HepG2 (cell line): ENCODE data around the gene CNOT8. TPM values are rescaled to one million over a fixed set of nuclear protein-coding genes. Genes with fewer than 3 reads are reported as not detected.

Experiments used
- ARHGAP35 ChIP-seq: sonication (generic); formaldehyde crosslinking; IDR thresholded peaks from 2 replicates; pipeline ENCODE4 v1.9.0; 2022; ENCODE audit warnings: mild to moderate bottlenecking, inconsistent platforms, moderate library complexity, missing genetic modification reagents, borderline replicate concordance
- ARNT ChIP-seq: fragments of 450-650 bp; IDR thresholded peaks from 2 replicates; pipeline ENCODE4 v1.6.1; 2017
- CEBPG ChIP-seq: IDR thresholded peaks from 2 replicates; pipeline ENCODE4 v1.6.1; 2016
- GMEB1 ChIP-seq: sonication (generic); formaldehyde crosslinking; IDR thresholded peaks from 2 replicates; pipeline ENCODE4 v1.5.1; 2020; ENCODE audit warnings: missing genetic modification reagents, mild to moderate bottlenecking, borderline replicate concordance
- MBD4 ChIP-seq: IDR thresholded peaks from 2 replicates; pipeline ENCODE4 v1.6.1; 2012; ENCODE audit warnings: low read length, inconsistent platforms, borderline replicate concordance
- MED13 ChIP-seq: sonication (generic); formaldehyde crosslinking; IDR thresholded peaks from 2 replicates; pipeline ENCODE4 v1.5.0; 2020; ENCODE audit warnings: missing genetic modification reagents
- MTF2 ChIP-seq: sonication (generic); formaldehyde crosslinking; IDR thresholded peaks from 2 replicates; pipeline ENCODE4 v1.5.0; 2020; ENCODE audit warnings: missing genetic modification reagents, borderline replicate concordance
- NR2F6 ChIP-seq, 2 experiments: IDR thresholded peaks; 2 replicates each; pipeline ENCODE4 v1.6.1; 2016; ENCODE audit warnings: antibody characterized with exemption in 1 of 2, mild to moderate bottlenecking in 1 of 2
- STAG1 ChIP-seq: sonication (generic); formaldehyde crosslinking; IDR thresholded peaks from 2 replicates; pipeline ENCODE4 v1.4.0; 2020; ENCODE audit warnings: missing genetic modification reagents
- TBL1XR1 ChIP-seq: fragments of 150-350 bp; IDR thresholded peaks from 2 replicates; pipeline ENCODE4 v1.6.1; 2014; ENCODE audit warnings: borderline replicate concordance, low read length; ENCODE audit not compliant: partially characterized antibody
- TBX2 ChIP-seq: sonication (generic); formaldehyde crosslinking; IDR thresholded peaks from 2 replicates; pipeline ENCODE4 v1.5.0; 2020; ENCODE audit warnings: missing genetic modification reagents, mild to moderate bottlenecking, borderline replicate concordance
- TOPORS ChIP-seq: sonication (generic); formaldehyde crosslinking; IDR thresholded peaks from 2 replicates; pipeline ENCODE4 v1.8.0; 2023; ENCODE audit warnings: mild to moderate bottlenecking, missing genetic modification reagents
- UBTF ChIP-seq: sonication (generic); formaldehyde crosslinking; IDR thresholded peaks from 2 replicates; pipeline ENCODE4 v1.4.0; 2020; ENCODE audit warnings: mild to moderate bottlenecking, missing genetic modification reagents
- ZNF101 ChIP-seq: sonication (generic); formaldehyde crosslinking; IDR thresholded peaks from 2 replicates; pipeline ENCODE4 v1.4.0; 2020; ENCODE audit warnings: mild to moderate bottlenecking, low read depth, missing genetic modification reagents, borderline replicate concordance
- ZNF564 ChIP-seq: sonication (generic); formaldehyde crosslinking; IDR thresholded peaks from 2 replicates; pipeline ENCODE4 v1.8.1; 2023; ENCODE audit warnings: mild to moderate bottlenecking, missing genetic modification reagents
- ZNF607 ChIP-seq: sonication (generic); formaldehyde crosslinking; IDR thresholded peaks from 2 replicates; pipeline ENCODE4 v1.5.1; 2020; ENCODE audit warnings: missing genetic modification reagents, mild to moderate bottlenecking, borderline replicate concordance
- ZNF720 ChIP-seq: sonication (generic); formaldehyde crosslinking; IDR thresholded peaks from 2 replicates; pipeline ENCODE4 v1.4.0; 2020; ENCODE audit warnings: missing genetic modification reagents
- polyA plus RNA-seq, 8 experiments: library from polyadenylated mRNA; depleted of rRNA in 3 of 8; stranded (reverse) in 7 of 8; unstranded in 1 of 8; fragments of >200 nt; fragmentation: Illumina TruSeq in 4 of 8; extraction: Trizol in 4 of 8; gene quantifications; 2 replicates each; pipeline versions ENCODE4 v1.2.1 to v1.2.3, GENCODE V29; 2011 to 2016; ENCODE audit warnings: low read depth in 4 of 8, missing spikeins in 1 of 8, mixed read lengths in 1 of 8; ENCODE audit not compliant: insufficient read depth in 1 of 8
- total RNA-seq, 5 experiments: library from RNA; depleted of rRNA; stranded (reverse); fragments of >200 nt; fragmentation: Illumina TruSeq; extraction: Trizol; gene quantifications; 2 replicates each; pipeline ENCODE4 v1.2.3, GENCODE V29; 2016; ENCODE audit warnings: low read depth in 1 of 5
- TF ChIP-seq, protein P1 (sequence below): sonication (generic); formaldehyde crosslinking; IDR thresholded peaks from 2 replicates; pipeline ENCODE4 v1.4.0; 2020; ENCODE audit warnings: mild to moderate bottlenecking, missing genetic modification reagents, borderline replicate concordance
- TF ChIP-seq, protein P2 (sequence below): sonication (generic); formaldehyde crosslinking; IDR thresholded peaks from 2 replicates; pipeline ENCODE4 v1.5.0; 2020; ENCODE audit warnings: mild to moderate bottlenecking, missing genetic modification reagents, moderate library complexity

CNOT8 gene
- total and polyA plus RNA-seq, 2 of the 13 experiments (the other 11 are each of a cell fraction or from before 2014, with no cell fraction given), result 37.1 to 74.9 TPM

DNA sequence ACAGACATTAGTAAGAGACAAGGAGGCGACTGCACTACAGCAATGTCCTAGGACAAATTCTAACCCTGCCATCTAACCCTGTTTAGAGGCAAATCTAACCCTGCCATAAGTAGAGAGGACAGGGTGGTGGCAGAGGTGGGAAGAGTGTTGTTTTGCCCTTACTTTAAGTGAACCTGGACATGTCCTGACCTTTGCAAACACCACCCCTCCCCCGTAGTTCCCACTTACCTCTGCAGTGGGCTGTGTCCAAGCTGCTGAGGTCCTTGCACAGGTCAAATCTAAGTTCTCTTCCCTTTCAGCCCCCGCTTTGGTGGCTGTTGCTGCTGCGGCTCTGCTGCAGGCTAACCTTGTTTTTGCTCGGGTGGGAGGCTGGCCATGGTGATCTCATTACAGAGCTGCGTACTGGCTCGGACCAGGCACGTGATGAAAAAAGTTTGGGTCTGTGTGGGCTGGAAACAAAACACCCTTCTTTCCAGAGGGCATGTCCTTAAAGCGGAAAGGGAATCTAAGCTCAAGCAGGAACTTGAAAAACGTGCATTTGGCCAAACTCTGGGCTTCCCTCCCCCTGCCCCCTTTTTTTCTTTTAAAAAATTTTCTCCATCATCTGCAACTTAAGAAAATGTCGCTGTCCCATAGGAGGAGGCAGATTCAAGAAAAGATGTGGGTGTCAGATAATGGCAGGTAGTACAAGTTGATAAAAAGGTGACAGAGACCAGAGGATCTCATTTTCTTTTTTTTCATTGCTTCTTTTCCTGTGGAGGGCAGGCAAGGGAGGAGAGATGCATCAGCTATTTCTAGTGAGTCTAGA, 8.0 kb upstream of the CNOT8 start, which contains the start of gene FAXDC2 (continued):
- TF ChIP-seq UBTF (CRISPR knock-in tag) (0 out of 2 replicates have a peak, but pooled peaks have one; percentile 43), TBX2 (CRISPR knock-in tag) (no peak; the same call in 1 of the 2 replicates), ZNF720 (CRISPR knock-in tag) (no peak), TOPORS (CRISPR knock-in tag) (no peak), ARHGAP35 (no peak), ZNF607 (CRISPR knock-in tag) (no peak), TBL1XR1 (no peak), MTF2 (CRISPR knock-in tag) (no peak), GMEB1 (CRISPR knock-in tag) (peak; percentile 40; the same call in 1 of the 2 replicates), MBD4 (no peak), ZNF101 (CRISPR knock-in tag) (no peak), NR2F6 (IDR thresholded peaks at IDR 0.05) (0 out of 2 replicates have a peak, but pooled peaks have one; percentile 20), NR2F6 (CRISPR knock-in tag; IDR thresholded peaks at IDR 0.05) (peak; percentile 55), CEBPG (CRISPR knock-in tag) (no peak), STAG1 (CRISPR knock-in tag) (no peak; the same call in 1 of the 2 replicates), ZNF564 (CRISPR knock-in tag) (no peak), MED13 (CRISPR knock-in tag) (no peak), ARNT (no peak)
- TF ChIP-seq, protein P1, sequence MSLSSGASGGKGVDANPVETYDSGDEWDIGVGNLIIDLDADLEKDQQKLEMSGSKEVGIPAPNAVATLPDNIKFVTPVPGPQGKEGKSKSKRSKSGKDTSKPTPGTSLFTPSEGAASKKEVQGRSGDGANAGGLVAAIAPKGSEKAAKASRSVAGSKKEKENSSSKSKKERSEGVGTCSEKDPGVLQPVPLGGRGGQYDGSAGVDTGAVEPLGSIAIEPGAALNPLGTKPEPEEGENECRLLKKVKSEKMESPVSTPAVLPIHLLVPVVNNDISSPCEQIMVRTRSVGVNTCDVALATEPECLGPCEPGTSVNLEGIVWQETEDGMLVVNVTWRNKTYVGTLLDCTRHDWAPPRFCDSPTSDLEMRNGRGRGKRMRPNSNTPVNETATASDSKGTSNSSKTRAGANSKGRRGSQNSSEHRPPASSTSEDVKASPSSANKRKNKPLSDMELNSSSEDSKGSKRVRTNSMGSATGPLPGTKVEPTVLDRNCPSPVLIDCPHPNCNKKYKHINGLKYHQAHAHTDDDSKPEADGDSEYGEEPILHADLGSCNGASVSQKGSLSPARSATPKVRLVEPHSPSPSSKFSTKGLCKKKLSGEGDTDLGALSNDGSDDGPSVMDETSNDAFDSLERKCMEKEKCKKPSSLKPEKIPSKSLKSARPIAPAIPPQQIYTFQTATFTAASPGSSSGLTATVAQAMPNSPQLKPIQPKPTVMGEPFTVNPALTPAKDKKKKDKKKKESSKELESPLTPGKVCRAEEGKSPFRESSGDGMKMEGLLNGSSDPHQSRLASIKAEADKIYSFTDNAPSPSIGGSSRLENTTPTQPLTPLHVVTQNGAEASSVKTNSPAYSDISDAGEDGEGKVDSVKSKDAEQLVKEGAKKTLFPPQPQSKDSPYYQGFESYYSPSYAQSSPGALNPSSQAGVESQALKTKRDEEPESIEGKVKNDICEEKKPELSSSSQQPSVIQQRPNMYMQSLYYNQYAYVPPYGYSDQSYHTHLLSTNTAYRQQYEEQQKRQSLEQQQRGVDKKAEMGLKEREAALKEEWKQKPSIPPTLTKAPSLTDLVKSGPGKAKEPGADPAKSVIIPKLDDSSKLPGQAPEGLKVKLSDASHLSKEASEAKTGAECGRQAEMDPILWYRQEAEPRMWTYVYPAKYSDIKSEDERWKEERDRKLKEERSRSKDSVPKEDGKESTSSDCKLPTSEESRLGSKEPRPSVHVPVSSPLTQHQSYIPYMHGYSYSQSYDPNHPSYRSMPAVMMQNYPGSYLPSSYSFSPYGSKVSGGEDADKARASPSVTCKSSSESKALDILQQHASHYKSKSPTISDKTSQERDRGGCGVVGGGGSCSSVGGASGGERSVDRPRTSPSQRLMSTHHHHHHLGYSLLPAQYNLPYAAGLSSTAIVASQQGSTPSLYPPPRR (CRISPR knock-in tag), result no peak; the same call in 1 of the 2 replicates
- TF ChIP-seq, protein P2, sequence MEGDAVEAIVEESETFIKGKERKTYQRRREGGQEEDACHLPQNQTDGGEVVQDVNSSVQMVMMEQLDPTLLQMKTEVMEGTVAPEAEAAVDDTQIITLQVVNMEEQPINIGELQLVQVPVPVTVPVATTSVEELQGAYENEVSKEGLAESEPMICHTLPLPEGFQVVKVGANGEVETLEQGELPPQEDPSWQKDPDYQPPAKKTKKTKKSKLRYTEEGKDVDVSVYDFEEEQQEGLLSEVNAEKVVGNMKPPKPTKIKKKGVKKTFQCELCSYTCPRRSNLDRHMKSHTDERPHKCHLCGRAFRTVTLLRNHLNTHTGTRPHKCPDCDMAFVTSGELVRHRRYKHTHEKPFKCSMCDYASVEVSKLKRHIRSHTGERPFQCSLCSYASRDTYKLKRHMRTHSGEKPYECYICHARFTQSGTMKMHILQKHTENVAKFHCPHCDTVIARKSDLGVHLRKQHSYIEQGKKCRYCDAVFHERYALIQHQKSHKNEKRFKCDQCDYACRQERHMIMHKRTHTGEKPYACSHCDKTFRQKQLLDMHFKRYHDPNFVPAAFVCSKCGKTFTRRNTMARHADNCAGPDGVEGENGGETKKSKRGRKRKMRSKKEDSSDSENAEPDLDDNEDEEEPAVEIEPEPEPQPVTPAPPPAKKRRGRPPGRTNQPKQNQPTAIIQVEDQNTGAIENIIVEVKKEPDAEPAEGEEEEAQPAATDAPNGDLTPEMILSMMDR (CRISPR knock-in tag), result no peak
